Activated T-cell treated with anti-CD3 and anti-CD28 coated beads, Interleukin-2, amount 50 U/mL, for 48 hours (primary cell): Measurements from ENCODE around the gene EDARADD.
A peak's percentile ranks its signal among the peaks of the same experiment; 100 is the strongest.
"Not testable (repeated sequence)": the region's sequence is repeated elsewhere in the genome, so short reads cannot be mapped to it uniquely, and the experiment has no call there.

Experiments
- DNase-seq, 2 experiments: peaks; one replicate each; pipeline ENCODE4 v3.0.0-alpha.2; 2020

Gene EDARADD

DNA sequence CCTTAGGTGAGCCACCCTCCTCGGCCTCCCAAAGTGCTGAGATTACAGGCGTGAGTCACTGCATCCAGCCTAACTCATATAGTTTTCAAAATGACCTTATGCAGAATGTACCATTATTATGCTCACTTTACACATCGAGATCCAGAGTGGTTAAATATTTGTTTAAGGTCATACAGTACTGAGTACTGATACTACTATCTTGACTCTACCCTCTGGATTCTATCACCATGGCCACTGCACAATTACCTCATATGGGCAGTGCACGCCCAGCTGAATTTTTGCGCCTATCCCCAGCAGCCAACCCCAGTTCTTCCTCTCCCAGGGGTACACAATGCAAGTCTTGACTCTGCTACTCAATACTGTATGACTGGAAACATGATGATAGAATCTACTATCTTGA, 56.7 kb downstream of the EDARADD start:
- no peak for DNase-seq

GRCh38 chr1:236451796-236452373, 57.8 kb downstream of the EDARADD start:
- DNase-seq, result peak; percentile 54 to 57

DNA sequence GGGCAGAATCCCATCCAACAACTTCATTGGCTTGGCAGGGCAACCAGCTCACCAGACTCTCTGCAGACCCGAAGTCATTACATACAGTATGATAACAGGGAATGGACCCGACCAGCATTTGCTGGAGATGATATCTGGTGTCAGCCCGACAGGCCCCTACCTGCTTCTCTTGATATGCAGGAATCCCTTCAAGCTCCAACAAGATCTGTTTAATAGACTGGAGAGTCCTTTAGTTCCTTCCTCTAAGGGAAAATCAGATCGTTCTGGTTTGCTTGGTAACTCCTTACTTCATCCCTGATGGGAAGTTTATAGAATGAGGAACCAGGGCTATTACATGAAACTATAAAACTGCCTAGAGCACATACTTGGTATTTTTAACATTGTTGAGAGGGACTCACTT, 61.2 kb downstream of the EDARADD start:
- no peak for DNase-seq

DNA sequence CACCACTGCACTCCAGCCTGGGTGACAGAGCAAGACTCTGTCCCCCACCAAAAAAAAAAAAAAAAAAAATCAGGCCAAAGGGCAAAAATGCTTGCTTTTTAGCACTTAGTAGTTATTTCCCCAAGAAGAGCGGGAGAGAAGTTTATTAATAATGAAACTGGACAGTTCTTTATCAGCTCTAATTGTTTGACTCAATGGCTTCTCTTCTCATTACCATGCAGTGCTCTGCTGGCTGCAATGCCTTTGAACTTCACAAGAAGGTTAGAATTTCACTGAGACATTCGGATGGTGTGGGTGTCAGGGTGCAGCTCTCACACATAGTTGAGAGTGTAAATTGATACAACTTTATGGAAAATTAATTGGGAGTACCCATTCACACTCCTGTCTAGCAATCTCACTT, 63.7 kb downstream of the EDARADD start:
- DNase-seq, result no peak

- no peak for DNase-seq
These were observed 64.9 kb downstream of the EDARADD start for GRCh38 chr1:236458996-236459395.

DNA sequence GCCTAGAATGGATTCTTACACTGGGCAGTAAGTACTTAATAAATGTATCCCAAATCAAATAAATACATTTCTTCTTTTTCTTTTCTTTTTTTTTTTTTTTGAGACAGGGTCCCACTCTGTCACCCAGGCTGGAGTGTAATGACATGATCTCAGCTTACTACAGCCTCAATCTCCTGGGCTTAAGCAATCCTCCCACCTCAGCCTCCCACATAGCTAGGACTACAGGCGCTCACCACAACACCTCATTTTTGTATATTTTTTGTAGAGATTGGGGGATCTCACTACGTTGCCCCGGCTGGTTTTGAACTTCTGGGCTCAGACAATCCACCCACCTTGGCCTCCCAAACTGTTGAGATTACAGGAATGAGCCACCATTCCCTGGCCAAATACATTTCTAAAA, 66.0 kb downstream of the EDARADD start:
- DNase-seq, result no peak

DNA sequence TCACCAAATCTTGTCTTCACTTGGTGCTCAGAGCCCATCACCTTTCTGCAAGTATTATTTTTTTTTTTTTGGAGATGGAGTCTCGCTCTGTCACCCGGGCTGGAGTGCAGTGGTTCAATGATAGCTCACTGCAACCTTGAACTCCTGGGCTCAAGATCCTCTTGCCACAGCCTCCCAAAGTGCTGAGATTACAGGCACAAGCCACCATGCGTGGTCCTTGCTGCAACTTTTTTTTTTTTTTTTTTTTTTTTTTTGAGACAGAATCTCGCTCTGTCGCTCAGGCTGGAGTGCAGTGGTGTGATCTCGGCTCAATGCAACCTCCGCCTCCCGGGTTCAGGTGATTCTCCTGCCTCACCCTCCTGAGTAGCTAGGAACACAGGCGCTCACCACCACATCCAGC, 70.1 kb downstream of the EDARADD start:
- DNase-seq, result not testable (repeated sequence)

DNA sequence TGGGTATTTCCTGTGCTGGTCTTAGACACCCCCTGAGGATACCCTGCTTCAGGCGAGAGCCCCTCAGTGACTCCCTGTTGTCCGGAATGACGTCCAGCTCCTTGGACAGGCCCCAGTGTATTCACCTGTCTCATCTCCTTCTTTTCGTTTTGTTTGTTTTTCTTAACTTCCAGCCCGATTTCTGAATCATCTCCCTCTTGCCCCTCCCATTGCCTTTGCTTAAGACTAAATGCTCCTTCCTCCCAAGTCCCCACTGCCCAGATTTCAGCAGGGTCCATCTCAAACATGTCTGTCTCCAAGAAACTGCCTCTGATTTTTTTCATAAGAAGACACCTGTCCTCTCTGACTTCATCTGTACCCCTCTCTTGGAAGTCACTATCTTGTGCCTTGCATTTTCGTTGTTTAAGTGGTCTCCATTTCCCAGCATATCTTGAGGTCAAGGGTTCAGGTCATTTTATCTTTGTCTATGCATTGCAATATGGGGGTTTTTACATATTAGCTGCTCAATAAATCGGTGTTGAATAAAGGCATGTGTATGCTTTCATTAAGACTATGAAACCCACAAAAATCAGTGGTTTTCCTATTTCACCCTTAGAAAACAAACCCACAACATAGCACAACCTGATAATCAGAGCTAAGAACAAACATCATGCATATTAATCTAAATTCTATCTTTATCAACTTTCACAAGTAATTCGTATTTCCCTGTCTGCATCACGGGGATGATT, 71.3 kb downstream of the EDARADD start:
- no peak for DNase-seq

GRCh38 chr1:236465959-236466303, 71.8 kb downstream of the EDARADD start:
- no peak for DNase-seq

DNA sequence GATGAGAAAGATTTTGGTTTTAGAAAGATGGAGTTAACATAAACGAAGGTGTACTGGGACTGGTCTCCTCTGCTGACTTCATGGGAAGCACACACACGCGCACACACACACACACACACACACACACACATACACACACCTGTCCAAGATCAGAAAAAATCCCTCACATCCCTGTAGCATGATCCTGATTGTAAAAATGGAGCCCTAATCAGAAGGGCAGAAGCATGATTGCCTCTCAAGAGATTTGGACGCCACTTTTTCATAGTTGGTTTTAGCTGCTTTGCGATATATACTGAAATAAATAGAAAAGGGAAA, 73.2 kb downstream of the EDARADD start:
- DNase-seq, result no peak

DNA sequence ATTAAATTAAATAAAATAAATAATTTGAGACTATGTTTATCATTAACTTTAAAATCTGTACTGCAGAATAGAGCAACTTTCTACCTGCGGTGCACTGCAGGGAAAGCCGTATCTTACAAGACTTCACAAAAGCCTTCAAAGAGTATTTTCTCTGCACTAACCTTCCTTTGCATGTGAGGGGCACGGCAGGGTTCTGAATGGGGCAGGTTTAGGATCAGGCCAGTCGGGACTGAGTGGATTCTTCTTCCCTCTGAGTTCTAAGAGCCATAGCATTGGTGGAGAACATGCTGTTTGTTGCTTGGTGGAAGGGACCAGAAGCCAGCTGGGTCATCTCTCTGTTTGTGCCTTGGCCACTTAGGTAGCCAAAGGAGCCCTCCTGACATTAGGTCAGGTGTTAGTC, 74.5 kb downstream of the EDARADD start:
- no peak for DNase-seq

GRCh38 chr1:236469466-236469865, 75.4 kb downstream of the EDARADD start:
- DNase-seq, result no peak

GRCh38 chr1:236471096-236471495, 77.0 kb downstream of the EDARADD start:
- no peak for DNase-seq

DNA sequence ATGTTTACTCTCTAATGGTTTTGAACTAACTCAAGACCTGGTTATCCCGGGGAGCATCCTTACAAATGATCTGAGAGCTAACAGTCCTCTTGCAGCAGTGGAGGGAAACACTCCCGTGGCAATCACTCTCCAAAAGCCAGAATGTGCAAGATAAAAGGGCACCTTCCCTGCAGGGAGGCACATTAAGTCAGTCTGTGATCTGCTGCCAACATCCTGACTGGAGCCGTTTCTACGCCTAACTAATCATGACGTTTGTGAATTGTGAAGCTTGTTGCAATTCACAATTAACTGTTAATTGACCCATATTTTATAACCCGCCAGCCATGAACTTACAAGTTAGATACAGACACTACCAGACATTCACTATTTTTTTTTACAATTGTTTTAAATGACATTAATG, 77.6 kb downstream of the EDARADD start:
- DNase-seq, result no peak

- DNase-seq, result no peak
These were observed 79.0 kb downstream of the EDARADD start for GRCh38 chr1:236472850-236473788.

- DNase-seq, result no peak
These were observed 81.9 kb downstream of the EDARADD start for GRCh38 chr1:236476019-236476418.

GRCh38 chr1:236480758-236481436, 86.8 kb downstream of the EDARADD start:
- no peak for DNase-seq

GRCh38 chr1:236484310-236484971, 90.4 kb downstream of the EDARADD start:
- no peak for DNase-seq

GRCh38 chr1:236486356-236487002, 92.4 kb downstream of the EDARADD start:
- DNase-seq, result no peak

DNA sequence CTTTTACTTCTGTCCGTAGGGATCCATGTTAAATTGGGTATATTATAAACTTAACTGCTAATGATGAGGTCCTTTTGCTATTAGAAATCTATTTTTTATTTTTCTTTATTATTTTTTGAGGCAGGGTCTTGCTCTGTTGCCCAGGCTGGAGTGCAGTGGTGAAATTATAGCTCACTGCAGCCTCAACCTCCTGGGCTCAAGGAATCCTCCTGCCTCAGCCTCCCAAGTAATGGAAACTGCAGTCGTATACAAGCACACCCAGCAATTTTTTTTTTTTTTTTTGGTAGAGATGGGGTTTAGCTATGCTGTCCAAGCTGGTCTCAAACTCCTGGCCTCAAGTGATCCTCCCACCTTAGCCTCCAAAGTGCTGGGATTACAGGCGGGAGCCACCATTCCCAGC, 95.1 kb downstream of the EDARADD start:
- DNase-seq, result not testable (repeated sequence)

DNA sequence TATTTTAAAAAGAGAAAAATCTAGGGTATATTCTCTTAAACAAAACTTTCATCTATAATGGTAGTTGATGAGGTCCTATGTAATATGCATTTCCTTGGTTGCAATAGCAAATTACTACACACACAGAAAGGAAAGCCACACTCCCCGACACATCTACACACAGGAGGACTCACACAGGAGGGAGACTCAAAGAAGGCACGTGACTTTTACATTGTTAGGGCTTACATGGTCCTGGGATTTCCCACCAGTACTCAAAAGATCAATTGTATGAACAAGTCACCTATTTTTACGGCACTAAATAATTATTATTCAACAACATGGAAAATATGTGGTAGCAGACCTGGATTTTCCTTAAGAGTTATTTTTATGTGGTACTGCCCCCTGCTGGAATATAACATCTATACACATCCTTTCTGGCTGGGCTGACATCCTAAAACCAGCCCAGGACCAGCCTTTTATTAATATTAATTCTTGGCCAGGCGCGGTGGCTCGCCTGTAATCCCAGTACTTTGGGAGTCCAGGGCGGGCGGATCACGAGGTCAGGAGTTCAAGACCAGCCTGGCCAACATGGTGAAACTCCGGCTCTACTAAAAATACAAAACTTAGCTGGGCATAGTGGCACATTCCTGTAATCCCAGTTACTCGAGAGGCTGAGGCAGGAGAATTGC, 95.8 kb downstream of the EDARADD start:
- no peak for DNase-seq
